HG03354 (cell line): Measurements from ENCODE around the gene ADH1C.
"Not testable (repeated sequence)": the region's sequence is repeated elsewhere in the genome, so short reads cannot be mapped to it uniquely, and the experiment has no call there.

Experiments
- ATAC-seq: cut with Tn5 transposase; IDR thresholded peaks from one replicate; pipeline ENCODE4 v1.9.1; 2021; ENCODE audit warnings: mild to moderate bottlenecking; ENCODE audit not compliant: unreplicated experiment, poor library complexity, severe bottlenecking

ADH1C gene

DNA sequence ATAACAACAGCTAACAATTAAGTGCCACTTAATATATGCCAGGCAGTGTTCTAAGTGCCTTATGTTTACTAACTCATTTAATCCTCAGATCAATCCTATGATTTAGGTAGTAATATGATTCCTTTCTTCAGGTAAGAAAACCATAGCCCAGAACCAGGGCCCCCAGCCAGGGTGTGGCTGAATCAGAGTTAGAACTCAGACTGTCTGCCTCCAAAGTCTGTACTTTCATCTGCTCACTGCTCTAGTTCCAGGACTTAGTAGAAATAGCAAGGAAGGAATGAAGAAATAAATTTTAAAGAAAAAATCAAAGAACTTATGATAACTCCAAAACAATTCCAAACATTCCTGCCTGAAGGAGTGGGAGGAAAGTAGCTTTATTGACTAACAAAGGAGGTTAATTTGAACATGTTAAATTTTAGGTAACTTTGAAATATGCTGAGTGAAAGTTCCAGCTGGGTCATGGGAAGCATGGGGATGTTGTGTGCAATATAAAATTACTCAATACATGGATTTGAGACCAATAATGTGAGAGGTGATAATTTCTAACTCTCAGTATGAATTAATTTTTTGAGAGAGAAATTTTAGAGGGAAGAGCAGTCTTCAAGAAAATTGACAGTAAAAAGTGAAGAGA is 8.8 kb upstream of the ADH1C start:
- ATAC-seq, result no peak

GRCh38 chr4:99359480-99360204 is 7.1 kb upstream of the ADH1C start:
- no peak for ATAC-seq

- no peak for ATAC-seq
Observed at GRCh38 chr4:99357948-99358347, 5.4 kb upstream of the ADH1C start.

- peak; percentile 95 for ATAC-seq
Observed at GRCh38 chr4:99356992-99357391, 4.4 kb upstream of the ADH1C start.

DNA sequence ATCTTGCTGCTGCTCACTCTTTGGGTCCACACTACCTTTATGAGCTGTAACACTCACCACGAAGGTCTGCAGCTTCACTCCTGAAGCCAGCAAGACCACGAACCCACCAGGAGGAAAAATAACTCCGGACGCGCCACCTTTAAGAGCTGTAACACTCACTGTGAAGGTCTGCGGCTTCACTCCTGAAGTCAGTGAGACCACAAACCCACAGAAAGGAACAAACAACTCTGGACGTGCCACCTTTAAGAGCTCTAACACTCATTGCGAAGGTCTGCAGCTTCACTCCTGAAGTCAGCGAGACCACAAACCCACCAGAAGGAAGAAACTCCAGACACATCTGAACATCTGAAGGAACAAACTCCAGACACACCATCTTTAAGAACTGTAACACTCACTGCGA is 3.6 kb upstream of the ADH1C start:
- not testable (repeated sequence) for ATAC-seq

- no peak for ATAC-seq
Observed at GRCh38 chr4:99351487-99351886, 1.1 kb downstream of the ADH1C start.

GRCh38 chr4:99349338-99349737 is 3.2 kb downstream of the ADH1C start:
- no peak for ATAC-seq

DNA sequence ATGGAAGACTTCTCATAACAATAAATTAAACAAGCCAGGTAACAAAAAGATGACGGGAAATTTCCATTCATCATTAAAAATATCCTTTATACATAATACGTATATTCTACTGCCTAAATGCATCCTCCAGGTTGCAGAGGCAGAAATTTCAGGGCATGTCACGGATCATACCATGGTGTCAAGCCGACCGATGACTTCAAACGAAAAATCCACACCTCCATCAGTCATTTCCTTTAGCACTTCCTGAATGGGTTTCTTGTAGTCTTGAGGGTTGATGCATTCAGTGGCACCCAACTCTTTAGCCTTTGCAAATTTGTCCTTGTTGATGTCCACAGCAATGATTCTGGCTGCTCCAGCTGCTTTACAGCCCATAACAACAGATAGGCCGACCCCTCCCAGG is 9.9 kb downstream of the ADH1C start:
- ATAC-seq, result not testable (repeated sequence)

GRCh38 chr4:99341426-99341825 is 11.1 kb downstream of the ADH1C start:
- ATAC-seq, result no peak

- no peak for ATAC-seq
Observed at GRCh38 chr4:99339172-99339571, 13.4 kb downstream of the ADH1C start.

DNA sequence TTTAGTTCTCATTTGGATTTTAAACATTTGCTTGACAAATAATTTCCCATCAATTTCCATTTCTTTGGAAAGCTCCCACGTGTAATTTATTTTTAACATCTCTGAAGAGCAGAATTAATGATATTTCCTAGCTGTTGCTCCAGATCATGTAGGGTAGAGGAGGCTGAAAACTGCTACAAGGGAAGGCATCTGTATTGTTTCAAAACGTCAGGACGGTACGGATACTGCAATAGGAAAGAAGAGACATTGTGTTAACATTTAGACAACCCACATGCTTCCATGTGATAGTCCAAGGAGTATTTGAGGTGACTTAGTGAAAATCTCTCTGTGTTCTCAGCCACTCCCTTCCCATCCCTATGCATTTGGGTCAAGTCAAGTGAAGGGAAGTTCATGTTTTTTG is 16.0 kb downstream of the ADH1C start:
- ATAC-seq, result no peak

DNA sequence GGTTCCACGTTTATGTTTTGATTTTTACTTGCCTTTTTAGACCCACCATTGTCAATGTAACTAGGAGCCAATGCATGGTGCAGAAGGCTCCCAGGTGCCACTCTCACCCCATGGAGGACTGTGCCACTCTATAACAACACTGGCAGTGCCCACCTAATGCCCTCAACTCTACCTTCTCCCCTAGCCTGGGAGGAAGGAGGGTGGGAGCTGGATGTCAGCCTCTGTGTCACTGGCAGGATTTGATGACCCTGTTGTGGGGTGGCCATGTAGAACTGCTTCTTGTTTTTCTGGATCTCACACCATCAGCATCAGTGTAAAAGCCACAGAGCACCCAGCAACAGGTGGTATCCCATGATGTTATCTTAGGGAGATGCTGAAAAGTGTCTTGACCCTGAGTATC is 17.7 kb downstream of the ADH1C start:
- ATAC-seq, result no peak

GRCh38 chr4:99330648-99331047 is 21.9 kb downstream of the ADH1C start:
- ATAC-seq, result no peak

DNA sequence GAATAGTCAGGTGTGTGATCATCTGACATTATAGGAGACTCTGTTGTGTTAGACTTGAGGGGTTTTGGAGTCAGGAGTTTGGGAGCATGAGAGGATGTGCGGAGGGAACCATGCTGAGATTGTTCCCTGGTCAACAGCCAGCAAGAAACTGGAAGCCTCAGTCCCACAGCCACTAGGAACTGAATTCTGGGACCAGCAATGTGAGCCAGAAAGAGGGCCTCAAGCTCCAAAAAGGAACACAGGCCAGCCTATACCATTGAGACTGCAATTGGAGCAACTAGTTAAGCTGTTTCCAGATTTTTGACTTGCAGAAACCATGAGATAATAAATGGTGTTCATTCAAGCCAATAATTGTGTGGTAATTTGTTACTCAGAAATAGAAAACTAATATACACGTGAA is 22.7 kb downstream of the ADH1C start:
- ATAC-seq, result no peak

GRCh38 chr4:99324979-99325378 is 27.6 kb downstream of the ADH1C start:
- ATAC-seq, result no peak

GRCh38 chr4:99324361-99324760 is 28.2 kb downstream of the ADH1C start:
- ATAC-seq, result no peak

- ATAC-seq, result no peak
Observed at GRCh38 chr4:99323756-99324155, 28.8 kb downstream of the ADH1C start.

- ATAC-seq, result no peak
Observed at GRCh38 chr4:99321241-99322191, 31.0 kb downstream of the ADH1C start, which contains the start of gene ADH1B. Gene ADH1B, minus strand, starts transcription at chr4:99321401. Its CDS starts 70 bp downstream, at chr4:99321331.

GRCh38 chr4:99317811-99318210 is 34.7 kb downstream of the ADH1C start:
- ATAC-seq, result not testable (repeated sequence)

DNA sequence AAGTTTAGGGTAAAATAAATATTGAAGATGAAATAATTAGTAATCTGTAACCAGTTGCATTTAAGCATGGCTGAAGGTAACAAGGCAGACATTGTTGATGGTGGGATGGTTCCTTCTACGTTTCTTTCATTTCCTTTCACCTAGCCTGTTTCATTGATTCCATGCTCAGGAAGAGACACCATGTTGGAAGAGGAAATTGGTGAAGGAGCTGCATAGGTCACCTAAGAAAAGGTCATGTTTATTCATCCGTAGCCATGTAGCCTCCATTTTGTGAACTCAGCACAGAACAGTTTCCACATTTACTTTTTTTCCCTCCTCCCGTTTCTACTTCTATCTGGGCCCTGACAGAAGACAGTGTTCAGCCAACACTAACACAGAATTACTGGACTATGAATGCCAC is 35.2 kb downstream of the ADH1C start:
- no peak for ATAC-seq
